HEK293 (cell line): ENCODE data around the gene MAP3K9.

ENCODE experiments used
- CTCF ChIA-PET: fragments of 350-600 bp; formaldehyde crosslinking; extraction: SDS; loops from one replicate; lab custom pipeline; 2021; ENCODE audit warnings: antibody characterized with exemption; lab: Yijun Ruan, JAX
- POLR2A ChIA-PET: fragments of 300-600 bp; formaldehyde crosslinking; extraction: SDS; loops from one replicate; lab custom pipeline; 2020; ENCODE audit warnings: antibody characterized with exemption, inconsistent platforms; lab: Yijun Ruan, JAX
- H3K27ac ChIP-seq: fragments of 200-500 bp; sonication (Bioruptor generic); 2 replicates; pipeline ENCODE4 v1.5.1; 2014; ENCODE audit warnings: low read depth, low read length, control low read depth, inconsistent platforms; ENCODE audit errors: extremely low read depth
- H3K36me3 ChIP-seq, 2 experiments: fragments of 200-500 bp in 1 of 2; sonication (Bioruptor generic) in 1 of 2; 1 replicate in 1 of 2; 2 replicates in 1 of 2; pipeline ENCODE4 v1.5.1; 2014 to 2017; ENCODE audit warnings: inconsistent platforms in 2 of 2, low read length in 2 of 2; ENCODE audit not compliant: control insufficient read depth in 2 of 2, insufficient read depth in 1 of 2
- H3K4me1 ChIP-seq: fragments of 200-500 bp; sonication (Bioruptor generic); 2 replicates; pipeline ENCODE4 v1.5.1; 2014; ENCODE audit warnings: mild to moderate bottlenecking, low read length, inconsistent platforms; ENCODE audit not compliant: control insufficient read depth, insufficient read depth
- H3K4me3 ChIP-seq: 2 replicates; pipeline ENCODE4 v1.5.1; 2011; ENCODE audit warnings: low read depth, mild to moderate bottlenecking, control low read depth, low read length, moderate library complexity
- H3K9me3 ChIP-seq: fragments of 200-500 bp; sonication (Bioruptor generic); 2 replicates; pipeline ENCODE4 v1.5.1; 2014; ENCODE audit warnings: low read depth, low read length, inconsistent platforms; ENCODE audit not compliant: control insufficient read depth, insufficient read depth
- EGR2 ChIP-seq: fragments of 450-650 bp; formaldehyde crosslinking; IDR thresholded peaks from 2 replicates; pipeline ENCODE4 v1.5.1; 2016; ENCODE audit warnings: low read depth, missing biosample characterization, missing genetic modification characterization
- GLI2 ChIP-seq: fragments of 450-650 bp; formaldehyde crosslinking; IDR thresholded peaks from 2 replicates; pipeline ENCODE4; 2017; ENCODE audit warnings: missing biosample characterization, missing genetic modification characterization, low read depth, borderline replicate concordance
- GLIS1 ChIP-seq: fragments of 450-650 bp; formaldehyde crosslinking; IDR thresholded peaks from 2 replicates; pipeline ENCODE4 v1.5.1; 2016; ENCODE audit warnings: missing biosample characterization, missing genetic modification characterization
- HOXD13 ChIP-seq: sonication (generic); formaldehyde crosslinking; IDR thresholded peaks from 2 replicates; pipeline ENCODE4 v1.8.0; 2022; ENCODE audit warnings: missing genetic modification reagents, borderline replicate concordance
- MZF1 ChIP-seq: fragments of 450-650 bp; formaldehyde crosslinking; IDR thresholded peaks from 2 replicates; pipeline ENCODE4 v1.5.1; 2017; ENCODE audit warnings: missing biosample characterization, missing genetic modification characterization, borderline replicate concordance
- PRDM4 ChIP-seq: fragments of 450-650 bp; formaldehyde crosslinking; IDR thresholded peaks from 2 replicates; pipeline ENCODE4 v1.5.1; 2017; ENCODE audit warnings: missing biosample characterization, missing genetic modification characterization
- PRDM6 ChIP-seq: fragments of 450-650 bp; formaldehyde crosslinking; IDR thresholded peaks from 2 replicates; pipeline ENCODE4 v1.5.1; 2017; ENCODE audit warnings: missing biosample characterization, missing genetic modification characterization
- REST ChIP-seq: fragments of 450-650 bp; formaldehyde crosslinking; IDR thresholded peaks from 2 replicates; pipeline ENCODE4 v1.5.1; 2016; ENCODE audit warnings: missing biosample characterization, missing genetic modification characterization
- SETDB1 ChIP-seq: IDR thresholded peaks from one replicate; pipeline ENCODE4 v1.6.1; 2017; ENCODE audit warnings: mild to moderate bottlenecking, low read length, moderate library complexity, mixed read lengths; ENCODE audit not compliant: insufficient read length
- ZNF175 ChIP-seq: fragments of 450-650 bp; formaldehyde crosslinking; IDR thresholded peaks from 2 replicates; pipeline ENCODE4 v1.5.1; 2016; ENCODE audit warnings: missing biosample characterization, missing genetic modification characterization
- ZNF184 ChIP-seq: fragments of 450-650 bp; IDR thresholded peaks from 2 replicates; pipeline ENCODE4 v1.5.1; 2018; ENCODE audit warnings: missing biosample characterization, mild to moderate bottlenecking, missing genetic modification characterization
- ZNF239 ChIP-seq: fragments of 450-650 bp; formaldehyde crosslinking; IDR thresholded peaks from 2 replicates; pipeline ENCODE4 v1.5.1; 2016; ENCODE audit warnings: missing biosample characterization, missing genetic modification characterization
- ZNF600 ChIP-seq: fragments of 450-650 bp; formaldehyde crosslinking; IDR thresholded peaks from 2 replicates; pipeline ENCODE4 v1.5.1; 2016; ENCODE audit warnings: missing biosample characterization, missing genetic modification characterization
- ZNF664 ChIP-seq: fragments of 450-650 bp; formaldehyde crosslinking; IDR thresholded peaks from 2 replicates; pipeline ENCODE4 v1.5.1; 2016; ENCODE audit warnings: missing biosample characterization, missing genetic modification characterization

The MAP3K9 gene

GRCh38 chr14:70803321-70804310 lies 5.7 kb downstream of the MAP3K9 start (continued):
- TF ChIP-seq PRDM4, result no peak
- TF ChIP-seq, all 188 proteins: peak for 0

GRCh38 chr14:70802379-70802778 lies 6.9 kb downstream of the MAP3K9 start:
- POLR2A ChIA-PET, result no interaction called here
- no peaks in the 10 kb centered on the region for H3K4me1 ChIP-seq
- peaks cover 0 to 14% of the 10 kb centered on the region in 2 experiments; a peak in 2 of 3 replicates for H3K36me3 ChIP-seq
- H3K4me3 ChIP-seq, result no peak overlapping the region
- CTCF ChIA-PET, result no interaction called here
- no peak overlapping the region for H3K27ac ChIP-seq
- H3K9me3 ChIP-seq, result no peaks in the 10 kb centered on the region
- TF ChIP-seq ZNF664 (no peak), REST (tag by site-specific recombination) (no peak), MZF1 (tag by site-specific recombination) (no peak), SETDB1 (no peak), GLI2 (tag by site-specific recombination) (no peak), ZNF600 (tag by site-specific recombination) (no peak), GLIS1 (tag by site-specific recombination) (no peak), ZNF239 (no peak), EGR2 (tag by site-specific recombination) (no peak), HOXD13 (CRISPR knock-in tag) (no peak)

GRCh38 chr14:70801836-70802235 lies 7.5 kb downstream of the MAP3K9 start:
- POLR2A ChIA-PET, result interaction anchor here (0.5 kb wide), 1 partner anchor 27 kb away, joined by 9 read pairs; no protein-coding TSS in a partner anchor
- Histone ChIP-seq H3K36me3 (peaks cover 0 to 14% of the 10 kb centered on the region in 2 experiments; a peak in 2 of 3 replicates), H3K9me3 (no peaks in the 10 kb centered on the region), H3K4me3 (no peak overlapping the region), H3K4me1 (no peaks in the 10 kb centered on the region), H3K27ac (no peak overlapping the region)
- CTCF ChIA-PET, result no interaction called here
- no peak for TF ChIP-seq ZNF184
- no peak for TF ChIP-seq ZNF175 (tag by site-specific recombination)
- TF ChIP-seq PRDM6 (tag by site-specific recombination), result no peak
- TF ChIP-seq, all 188 proteins: peak for 0
